NCI-H69 (cell line): Measurements from ENCODE around the gene ZNF503.

Experiments
- DNase-seq: peaks from one replicate; lab custom pipeline; 2025; lab: John Stamatoyannopoulos, UW

Gene ZNF503

GRCh38 chr10:75431180-75432111 lies 29.9 kb upstream of the ZNF503 start, which contains the start of gene LRMDA:
Gene LRMDA, plus strand, starts transcription at chr10:75431624.
- no peak for DNase-seq

GRCh38 chr10:75430000-75430763 lies 28.6 kb upstream of the ZNF503 start:
- DNase-seq = no peak

- no peak for DNase-seq
These were observed 27.7 kb upstream of the ZNF503 start for GRCh38 chr10:75429159-75429827.

- DNase-seq = no peak
These were observed 27.0 kb upstream of the ZNF503 start for GRCh38 chr10:75428434-75429158.

GRCh38 chr10:75427951-75428350 lies 26.4 kb upstream of the ZNF503 start:
- no peak for DNase-seq

- DNase-seq = no peak
These were observed 25.3 kb upstream of the ZNF503 start for GRCh38 chr10:75426880-75427279.

GRCh38 chr10:75425291-75426079 lies 23.9 kb upstream of the ZNF503 start:
- DNase-seq = no peak

- DNase-seq = no peak
These were observed 23.0 kb upstream of the ZNF503 start for GRCh38 chr10:75424571-75424970.

- no peak for DNase-seq
These were observed 21.3 kb upstream of the ZNF503 start for GRCh38 chr10:75422913-75423312.

GRCh38 chr10:75418712-75419111 lies 17.1 kb upstream of the ZNF503 start:
- DNase-seq = no peak

GRCh38 chr10:75418293-75418692 lies 16.7 kb upstream of the ZNF503 start:
- DNase-seq = no peak

- no peak for DNase-seq
These were observed 16.0 kb upstream of the ZNF503 start for GRCh38 chr10:75417522-75417927.

GRCh38 chr10:75414527-75414926 lies 13.0 kb upstream of the ZNF503 start:
- no peak for DNase-seq

- no peak for DNase-seq
These were observed 8.8 kb upstream of the ZNF503 start for GRCh38 chr10:75410132-75411005.

GRCh38 chr10:75408911-75409885 lies 7.6 kb upstream of the ZNF503 start:
- DNase-seq = no peak

- no peak for DNase-seq
These were observed 6.9 kb upstream of the ZNF503 start for GRCh38 chr10:75408509-75408875.

- no peak for DNase-seq
These were observed 6.3 kb upstream of the ZNF503 start for GRCh38 chr10:75407713-75408508.

GRCh38 chr10:75407224-75407712 lies 5.7 kb upstream of the ZNF503 start:
- DNase-seq = no peak
